GM12891 (cell line): ENCODE measurements around the gene UBE2E1.

Source experiments
- PAX5 ChIP-seq: IDR thresholded peaks from 2 replicates; pipeline ENCODE4 v1.6.1; 2011; ENCODE audit warnings: low read length, moderate library complexity, mild to moderate bottlenecking; ENCODE audit not compliant: insufficient read depth, severe bottlenecking
- POLR2A ChIP-seq: IDR thresholded peaks from 2 replicates; pipeline ENCODE4 v1.6.1; 2011; ENCODE audit warnings: low read depth, low read length, control low read depth
- POLR2AphosphoS5 ChIP-seq: IDR thresholded peaks from 2 replicates; pipeline ENCODE4 v1.6.1; 2011; ENCODE audit warnings: low read depth, low read length, control low read depth
- SPI1 ChIP-seq: IDR thresholded peaks from 2 replicates; pipeline ENCODE4 v1.6.1; 2011; ENCODE audit warnings: low read depth, low read length, control low read depth
- TAF1 ChIP-seq: IDR thresholded peaks from 2 replicates; pipeline ENCODE4 v1.6.1; 2011; ENCODE audit warnings: low read depth, low read length, control low read depth

DNA sequence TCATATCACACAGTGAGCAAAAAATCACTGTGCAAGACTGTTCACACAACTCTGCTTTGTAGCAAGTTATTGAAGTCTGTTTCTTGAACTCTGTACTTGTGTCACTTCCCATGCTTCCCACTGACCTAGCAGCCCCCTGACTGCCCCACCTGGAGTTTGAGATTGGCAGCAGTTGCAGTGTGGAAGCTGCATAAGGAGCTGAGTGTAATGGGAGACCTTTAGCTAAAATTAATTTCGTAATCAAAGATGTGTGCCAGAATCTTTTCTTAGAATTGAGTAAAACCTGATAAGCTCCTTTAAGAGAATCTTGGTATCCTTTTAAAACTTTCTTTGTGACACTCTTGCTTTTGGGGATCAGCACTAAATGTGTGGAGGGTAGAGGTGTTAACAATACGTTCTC, 68.2 kb downstream of the UBE2E1 start:
- no peak for TF ChIP-seq POLR2A
- TF ChIP-seq POLR2AphosphoS5 = no peak
- no peak for TF ChIP-seq TAF1
- no peak for TF ChIP-seq SPI1
- no peak for TF ChIP-seq PAX5
